AG10803 (cell line): ENCODE data around the gene FARP1.

Experiments
- DNase-seq: peaks from one replicate; pipeline ENCODE4 v3.0.0; 2010; ENCODE audit warnings: low read depth
- H3K4me3 ChIP-seq: 2 replicates; pipeline ENCODE4 v1.5.1; 2011; ENCODE audit warnings: mild to moderate bottlenecking, low read length, control low read depth
- CTCF ChIP-seq: conservative IDR thresholded peaks from 2 replicates; pipeline ENCODE4 v1.5.1; 2011; ENCODE audit warnings: mild to moderate bottlenecking, low read length, control low read depth, inconsistent platforms

The FARP1 gene

GRCh38 chr13:98274921-98275487 is 132.1 kb downstream of the FARP1 start:
- no peak overlapping the region for H3K4me3 ChIP-seq
- no peak for DNase-seq
- TF ChIP-seq CTCF = no peak

- no peak overlapping the region for H3K4me3 ChIP-seq
- no peak for TF ChIP-seq CTCF
- peak; percentile 88 for DNase-seq
Observed at GRCh38 chr13:98275681-98276171, 132.8 kb downstream of the FARP1 start.

- no peak for DNase-seq
- H3K4me3 ChIP-seq = no peak overlapping the region
- TF ChIP-seq CTCF = no peak
Observed at GRCh38 chr13:98276486-98276885, 133.6 kb downstream of the FARP1 start.

GRCh38 chr13:98278068-98278724 is 135.3 kb downstream of the FARP1 start:
- TF ChIP-seq CTCF = no peak
- H3K4me3 ChIP-seq = no peak overlapping the region
- DNase-seq = no peak

- H3K4me3 ChIP-seq = no peak overlapping the region
- DNase-seq = no peak
- TF ChIP-seq CTCF = no peak
Observed at GRCh38 chr13:98279473-98280175, 136.7 kb downstream of the FARP1 start.

GRCh38 chr13:98280176-98280510 is 137.2 kb downstream of the FARP1 start:
- no peak for TF ChIP-seq CTCF
- no peak overlapping the region for H3K4me3 ChIP-seq
- DNase-seq = no peak

GRCh38 chr13:98284679-98285078 is 141.8 kb downstream of the FARP1 start:
- no peak overlapping the region for H3K4me3 ChIP-seq

More at GRCh38 chr13:98284679-98285078, 141.8 kb downstream of the FARP1 start:
- TF ChIP-seq CTCF = no peak
- no peak for DNase-seq
